IPS-18a (cell line): ENCODE results near the gene TMEM45B.
A peak's percentile ranks its signal among the peaks of the same experiment; 100 is the strongest.
"Not testable (repeated sequence)": the region's sequence is repeated elsewhere in the genome, so short reads cannot be mapped to it uniquely, and the experiment has no call there.

Source experiments
- H3K27ac ChIP-seq: one replicate; pipeline ENCODE4 v1.5.1; 2013; ENCODE audit warnings: low read length
- H3K27me3 ChIP-seq: one replicate; pipeline ENCODE4 v1.6.1; 2013; ENCODE audit warnings: mild to moderate bottlenecking, low read length; ENCODE audit not compliant: control insufficient read depth, insufficient read depth
- H3K36me3 ChIP-seq: one replicate; pipeline ENCODE4 v1.6.1; 2013; ENCODE audit warnings: low read depth, low read length; ENCODE audit not compliant: control insufficient read depth
- H3K4me1 ChIP-seq: one replicate; pipeline ENCODE4 v1.6.1; 2013; ENCODE audit warnings: low read depth, low read length; ENCODE audit not compliant: control insufficient read depth
- H3K4me3 ChIP-seq: one replicate; pipeline ENCODE4 v1.5.1; 2013; ENCODE audit warnings: low read length
- H3K9ac ChIP-seq: one replicate; pipeline ENCODE4 v1.6.1; 2013; ENCODE audit warnings: mild to moderate bottlenecking, low read length, moderate library complexity
- H3K9me3 ChIP-seq: one replicate; pipeline ENCODE4 v1.6.1; 2013; ENCODE audit warnings: low read depth, low read length; ENCODE audit not compliant: control insufficient read depth

TMEM45B gene

GRCh38 chr11:129815596-129816461 is at the start of gene TMEM45B:
Gene TMEM45B, plus strand, starts transcription at chr11:129815848. Its CDS starts 36,635 bp downstream, at chr11:129852483.
- H3K9ac ChIP-seq = no peak within 1 kb of the TSS
- H3K4me1 ChIP-seq = no peaks in the 10 kb centered on the region
- no peak within 1 kb of the TSS for H3K27ac ChIP-seq
- no peaks in the 10 kb centered on the region for H3K9me3 ChIP-seq
- no peaks in the 10 kb centered on the region for H3K36me3 ChIP-seq
- H3K4me3 ChIP-seq = peak within 1 kb of the TSS; percentile 51
- peaks cover 44% of the 10 kb centered on the region for H3K27me3 ChIP-seq

GRCh38 chr11:129766898-129767604 is 48.6 kb upstream of the TMEM45B start:
- H3K27me3 ChIP-seq = no peaks in the 10 kb centered on the region
- H3K4me1 ChIP-seq = no peaks in the 10 kb centered on the region
- H3K9me3 ChIP-seq = no peaks in the 10 kb centered on the region
- no peak overlapping the region for H3K9ac ChIP-seq
- H3K4me3 ChIP-seq = no peak overlapping the region
- H3K27ac ChIP-seq = no peak overlapping the region
- no peaks in the 10 kb centered on the region for H3K36me3 ChIP-seq

- H3K36me3 ChIP-seq = no peaks in the 10 kb centered on the region
- no peak overlapping the region for H3K9ac ChIP-seq
- no peak overlapping the region for H3K27ac ChIP-seq
- H3K9me3 ChIP-seq = no peaks in the 10 kb centered on the region
- no peak overlapping the region for H3K4me3 ChIP-seq
- no peaks in the 10 kb centered on the region for H3K4me1 ChIP-seq
- no peaks in the 10 kb centered on the region for H3K27me3 ChIP-seq
Observed at GRCh38 chr11:129767827-129768226, 47.8 kb upstream of the TMEM45B start.

- no peaks in the 10 kb centered on the region for H3K4me1 ChIP-seq
- H3K27me3 ChIP-seq = no peaks in the 10 kb centered on the region
- H3K27ac ChIP-seq = no peak overlapping the region
- H3K9me3 ChIP-seq = no peaks in the 10 kb centered on the region
- no peak overlapping the region for H3K9ac ChIP-seq
- H3K4me3 ChIP-seq = no peak overlapping the region
- H3K36me3 ChIP-seq = no peaks in the 10 kb centered on the region
Observed at GRCh38 chr11:129768356-129768755, 47.3 kb upstream of the TMEM45B start.

GRCh38 chr11:129769059-129769458 is 46.6 kb upstream of the TMEM45B start:
- Histone ChIP-seq H3K4me1 (no peaks in the 10 kb centered on the region), H3K9me3 (no peaks in the 10 kb centered on the region), H3K27me3 (no peaks in the 10 kb centered on the region), H3K27ac (no peak overlapping the region), H3K4me3 (no peak overlapping the region), H3K36me3 (no peaks in the 10 kb centered on the region), H3K9ac (no peak overlapping the region)

- Histone ChIP-seq H3K27ac (no peak overlapping the region), H3K36me3 (no peaks in the 10 kb centered on the region), H3K27me3 (no peaks in the 10 kb centered on the region), H3K9me3 (no peaks in the 10 kb centered on the region), H3K4me1 (no peaks in the 10 kb centered on the region), H3K9ac (no peak overlapping the region), H3K4me3 (no peak overlapping the region)
Observed at GRCh38 chr11:129770993-129771392, 44.7 kb upstream of the TMEM45B start.

- not testable (repeated sequence) for H3K9ac ChIP-seq, H3K27ac ChIP-seq
Observed at GRCh38 chr11:129771456-129771855, 44.2 kb upstream of the TMEM45B start.

GRCh38 chr11:129778877-129779276 is 36.8 kb upstream of the TMEM45B start:
- Histone ChIP-seq H3K36me3 (no peaks in the 10 kb centered on the region), H3K27me3 (no peaks in the 10 kb centered on the region), H3K4me3 (no peak overlapping the region), H3K9ac (no peak overlapping the region), H3K9me3 (no peaks in the 10 kb centered on the region), H3K27ac (no peak overlapping the region), H3K4me1 (no peaks in the 10 kb centered on the region)

More at GRCh38 chr11:129771456-129771855, 44.2 kb upstream of the TMEM45B start:
- H3K9me3 ChIP-seq, H3K4me1 ChIP-seq, H3K36me3 ChIP-seq, H3K27me3 ChIP-seq, H3K4me3 ChIP-seq: not testable (repeated sequence)

GRCh38 chr11:129779342-129779741 is 36.3 kb upstream of the TMEM45B start:
- Histone ChIP-seq H3K27me3 (no peaks in the 10 kb centered on the region), H3K4me1 (no peaks in the 10 kb centered on the region), H3K4me3 (no peak overlapping the region), H3K36me3 (no peaks in the 10 kb centered on the region), H3K9me3 (no peaks in the 10 kb centered on the region), H3K9ac (no peak overlapping the region), H3K27ac (no peak overlapping the region)

- Histone ChIP-seq H3K36me3 (no peaks in the 10 kb centered on the region), H3K9me3 (no peaks in the 10 kb centered on the region), H3K4me1 (no peaks in the 10 kb centered on the region), H3K27ac (no peak overlapping the region), H3K9ac (no peak overlapping the region), H3K4me3 (no peak overlapping the region), H3K27me3 (no peaks in the 10 kb centered on the region)
Observed at GRCh38 chr11:129785383-129786111, 30.1 kb upstream of the TMEM45B start.

- H3K27me3 ChIP-seq, H3K27ac ChIP-seq: not testable (repeated sequence)
Observed at GRCh38 chr11:129786112-129786416, 29.6 kb upstream of the TMEM45B start.

More at GRCh38 chr11:129786112-129786416, 29.6 kb upstream of the TMEM45B start:
- H3K9ac ChIP-seq, H3K4me1 ChIP-seq, H3K4me3 ChIP-seq, H3K36me3 ChIP-seq, H3K9me3 ChIP-seq: not testable (repeated sequence)
